ENCODE data around the gene DAZAP1. TPM values are rescaled to one million over a fixed set of nuclear protein-coding genes. Genes with fewer than 3 reads are reported as not detected.

The DAZAP1 gene
- polyA plus RNA-seq, 1 experiment, result 38.3 TPM

DNA sequence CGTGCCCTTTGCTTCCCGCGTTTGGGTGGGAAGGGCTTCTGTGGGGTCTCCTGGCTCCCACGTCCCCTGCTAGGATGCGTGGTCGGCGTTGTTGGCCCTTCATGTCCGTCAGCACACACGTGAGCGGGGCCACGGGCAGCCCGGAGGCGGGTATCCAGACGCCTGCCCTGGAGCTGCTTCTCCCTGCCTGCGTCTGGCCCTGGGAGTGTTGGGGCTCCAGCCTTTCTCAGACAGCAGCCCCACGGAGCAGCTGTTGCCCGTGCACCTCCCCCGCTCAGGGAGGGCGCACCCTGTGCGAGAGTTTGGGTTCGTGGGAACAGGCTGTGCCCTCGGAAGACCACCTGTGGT lies 14.5 kb downstream of the DAZAP1 start:
- POLR2A ChIA-PET, result no interaction called here
- DNase-seq (ENCODE audit: low read depth), result no peak
- no peaks in the 10 kb centered on the region for H3K27me3 ChIP-seq (ENCODE audit: control insufficient read depth, insufficient read depth, low read length)

DNA sequence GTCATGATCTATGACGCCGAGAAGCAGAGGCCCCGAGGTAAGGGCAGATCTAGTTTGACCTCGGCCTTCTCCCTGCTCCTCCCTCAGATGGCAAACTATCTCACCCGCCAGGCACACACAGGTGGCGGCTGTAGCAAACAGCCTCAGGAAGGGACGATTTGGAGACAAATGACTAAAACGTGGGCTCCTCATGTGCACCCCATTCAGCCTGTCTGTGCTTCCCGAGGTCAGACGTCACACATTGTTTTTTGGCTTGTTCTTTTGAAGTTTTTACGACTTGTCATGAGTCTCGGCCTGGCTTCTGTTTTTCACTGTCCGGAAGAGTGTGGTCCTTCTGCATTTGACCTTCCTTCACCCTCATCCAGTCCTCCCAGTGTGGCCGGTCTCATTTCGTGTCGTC lies 15.0 kb downstream of the DAZAP1 start:
- CTCF ChIA-PET, result interaction anchor here (1.4 kb wide), 1 partner anchor 23 kb away, joined by 3 read pairs; no protein-coding TSS in a partner anchor

More for the DNA sequence above, 14.5 kb downstream of the DAZAP1 start:
- Histone ChIP-seq H3K36me3 (ENCODE audit: control insufficient read depth, insufficient read depth, low read length) (peaks cover 44% of the 10 kb centered on the region), H3K4me3 (ENCODE audit: low read depth, low read length) (no peak overlapping the region)
- TF ChIP-seq, protein P1, sequence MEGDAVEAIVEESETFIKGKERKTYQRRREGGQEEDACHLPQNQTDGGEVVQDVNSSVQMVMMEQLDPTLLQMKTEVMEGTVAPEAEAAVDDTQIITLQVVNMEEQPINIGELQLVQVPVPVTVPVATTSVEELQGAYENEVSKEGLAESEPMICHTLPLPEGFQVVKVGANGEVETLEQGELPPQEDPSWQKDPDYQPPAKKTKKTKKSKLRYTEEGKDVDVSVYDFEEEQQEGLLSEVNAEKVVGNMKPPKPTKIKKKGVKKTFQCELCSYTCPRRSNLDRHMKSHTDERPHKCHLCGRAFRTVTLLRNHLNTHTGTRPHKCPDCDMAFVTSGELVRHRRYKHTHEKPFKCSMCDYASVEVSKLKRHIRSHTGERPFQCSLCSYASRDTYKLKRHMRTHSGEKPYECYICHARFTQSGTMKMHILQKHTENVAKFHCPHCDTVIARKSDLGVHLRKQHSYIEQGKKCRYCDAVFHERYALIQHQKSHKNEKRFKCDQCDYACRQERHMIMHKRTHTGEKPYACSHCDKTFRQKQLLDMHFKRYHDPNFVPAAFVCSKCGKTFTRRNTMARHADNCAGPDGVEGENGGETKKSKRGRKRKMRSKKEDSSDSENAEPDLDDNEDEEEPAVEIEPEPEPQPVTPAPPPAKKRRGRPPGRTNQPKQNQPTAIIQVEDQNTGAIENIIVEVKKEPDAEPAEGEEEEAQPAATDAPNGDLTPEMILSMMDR (IDR thresholded peaks at IDR 0.05; ENCODE audit: insufficient read depth, low read depth, low read length), result no peak
- CTCF ChIA-PET, result interaction anchor here (1.4 kb wide), 1 partner anchor 24 kb away, joined by 3 read pairs; no protein-coding TSS in a partner anchor

DNA sequence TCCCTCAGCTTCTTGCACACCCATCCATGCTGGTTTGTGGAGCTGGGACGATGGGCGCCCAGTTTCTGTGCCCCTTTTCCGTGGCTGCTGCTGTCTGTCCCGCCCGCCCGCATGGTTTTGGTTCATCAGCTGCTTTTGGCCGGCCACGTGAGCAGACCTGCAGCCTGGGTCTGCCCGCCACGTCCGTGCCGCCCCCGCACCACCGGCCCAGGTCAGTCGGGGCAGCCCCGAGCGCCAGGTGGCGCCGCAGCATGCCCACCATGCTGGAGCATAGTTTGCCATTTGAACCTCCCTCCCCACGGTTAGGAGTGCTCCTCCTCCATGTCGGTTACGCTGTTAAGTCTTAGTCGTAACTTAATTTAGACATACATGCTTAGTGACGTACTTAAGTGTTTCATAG lies 15.6 kb downstream of the DAZAP1 start:
- POLR2A ChIA-PET, result no interaction called here
- CTCF ChIA-PET, result interaction anchor here (0.9 kb wide), 1 partner anchor 14 kb away, joined by 3 read pairs; no protein-coding TSS in a partner anchor

More for the DNA sequence above, 15.0 kb downstream of the DAZAP1 start:
- no peaks in the 10 kb centered on the region for H3K27me3 ChIP-seq (ENCODE audit: control insufficient read depth, insufficient read depth, low read length)
- POLR2A ChIA-PET, result no interaction called here
- no peak for DNase-seq (ENCODE audit: low read depth)
- TF ChIP-seq, protein P1 (IDR thresholded peaks at IDR 0.05; ENCODE audit: insufficient read depth, low read depth, low read length), result no peak
- no peak overlapping the region for H3K4me3 ChIP-seq (ENCODE audit: low read depth, low read length)
- H3K36me3 ChIP-seq (ENCODE audit: control insufficient read depth, insufficient read depth, low read length), result peaks cover 42% of the 10 kb centered on the region

DNA sequence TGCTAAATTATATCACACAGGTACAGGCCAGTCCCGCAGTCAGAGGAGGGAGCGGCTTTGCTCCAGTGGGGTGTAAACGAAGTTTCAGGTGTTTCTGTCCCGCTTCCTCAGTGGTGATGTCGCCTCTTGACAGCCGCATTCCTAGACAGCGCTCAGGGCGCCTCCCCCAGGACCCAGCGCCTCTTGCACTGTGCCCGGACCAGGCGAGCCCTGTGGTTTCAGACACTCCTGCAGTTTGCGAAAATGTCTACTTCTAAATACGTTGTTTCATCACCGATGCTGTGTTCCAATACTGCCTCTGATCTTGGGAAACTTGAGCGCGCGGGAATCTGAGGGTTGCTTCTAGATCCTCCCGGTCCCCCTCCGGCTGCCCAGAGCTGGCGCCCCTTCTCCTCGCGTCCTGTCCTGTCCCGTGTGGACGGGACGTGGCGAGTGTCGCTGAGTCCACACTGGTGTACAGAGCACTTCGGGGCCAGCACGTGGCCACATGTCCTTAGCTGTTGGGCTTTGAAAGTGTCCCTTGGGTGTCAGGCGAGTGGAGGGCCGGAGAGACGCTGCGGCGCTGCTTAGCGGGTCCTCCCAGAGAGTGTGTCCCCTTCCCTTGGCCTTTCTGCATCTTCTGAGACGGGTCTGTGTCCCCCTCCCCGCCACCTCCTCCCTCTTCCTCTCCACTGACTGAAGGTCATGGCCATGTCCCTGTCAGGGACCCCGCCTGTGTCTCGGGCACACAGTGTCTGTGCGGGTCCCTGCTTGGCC lies 16.2 kb downstream of the DAZAP1 start:
- CTCF ChIA-PET, result interaction anchor here (0.9 kb wide), 1 partner anchor 15 kb away, joined by 3 read pairs; no protein-coding TSS in a partner anchor

More for the DNA sequence above, 15.6 kb downstream of the DAZAP1 start:
- TF ChIP-seq, protein P1 (IDR thresholded peaks at IDR 0.05; ENCODE audit: insufficient read depth, low read depth, low read length), result no peak
- peaks cover 43% of the 10 kb centered on the region for H3K36me3 ChIP-seq (ENCODE audit: control insufficient read depth, insufficient read depth, low read length)
- DNase-seq (ENCODE audit: low read depth), result no peak
- no peak overlapping the region for H3K4me3 ChIP-seq (ENCODE audit: low read depth, low read length)
- H3K27me3 ChIP-seq (ENCODE audit: control insufficient read depth, insufficient read depth, low read length), result no peaks in the 10 kb centered on the region

More for the DNA sequence above, 16.2 kb downstream of the DAZAP1 start:
- Histone ChIP-seq H3K36me3 (ENCODE audit: control insufficient read depth, insufficient read depth, low read length) (peaks cover 44% of the 10 kb centered on the region), H3K27me3 (ENCODE audit: control insufficient read depth, insufficient read depth, low read length) (no peaks in the 10 kb centered on the region), H3K4me3 (ENCODE audit: low read depth, low read length) (no peak overlapping the region)
- TF ChIP-seq, protein P1 (IDR thresholded peaks at IDR 0.05; ENCODE audit: insufficient read depth, low read depth, low read length), result no peak
- no peak for DNase-seq (ENCODE audit: low read depth)
- POLR2A ChIA-PET, result no interaction called here
